HG02763 (cell line): ENCODE results near the gene SRRM4.

ENCODE experiments used
- ATAC-seq: cut with Tn5 transposase; IDR thresholded peaks from one replicate; pipeline ENCODE4 v1.9.1; 2021; ENCODE audit warnings: mild to moderate bottlenecking, moderate library complexity; ENCODE audit not compliant: unreplicated experiment

Gene SRRM4

DNA sequence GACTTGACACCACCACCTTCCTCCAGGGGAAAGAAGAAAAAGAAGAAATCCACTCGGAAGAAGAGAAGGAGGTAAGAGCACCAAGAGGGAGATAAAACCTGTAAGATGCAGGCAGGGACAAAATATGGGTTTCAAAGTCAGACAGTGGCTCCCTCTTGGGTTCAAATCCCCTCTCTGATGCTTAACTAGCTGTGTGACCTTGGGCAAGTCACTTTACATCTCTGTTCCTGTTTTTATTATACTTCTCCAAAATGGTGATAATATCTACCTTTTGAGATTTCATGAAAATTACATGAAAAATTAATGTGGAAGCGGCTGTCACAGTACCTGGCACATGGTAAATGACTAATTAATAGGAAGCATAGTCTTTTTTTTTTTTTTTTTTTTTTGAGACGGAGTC, 133.0 kb downstream of the SRRM4 start:
- no peak for ATAC-seq

GRCh38 chr12:119115296-119115905, 134.1 kb downstream of the SRRM4 start:
- no peak for ATAC-seq

DNA sequence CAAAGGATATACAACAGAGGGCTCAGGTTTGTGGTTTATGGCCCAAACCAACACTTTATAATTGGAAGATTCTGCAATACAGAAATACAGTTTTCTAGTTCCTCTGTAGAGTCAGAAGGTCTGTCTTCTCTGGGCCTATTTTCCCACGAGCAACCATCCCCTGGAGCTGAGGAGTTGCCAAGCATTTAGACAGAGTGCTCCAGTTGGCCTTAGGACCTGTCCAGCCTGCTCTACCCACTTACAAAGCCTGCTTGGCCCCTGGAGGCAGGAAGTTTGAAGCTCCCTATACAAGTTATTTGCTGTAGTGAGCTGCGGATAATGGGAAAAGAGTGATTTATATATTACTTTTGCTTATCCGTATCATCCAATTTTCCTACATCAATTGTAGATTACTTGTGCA, 136.6 kb downstream of the SRRM4 start:
- ATAC-seq, result no peak

- ATAC-seq, result no peak
Measured at GRCh38 chr12:119118625-119119024, 137.3 kb downstream of the SRRM4 start.

GRCh38 chr12:119122047-119122446, 140.7 kb downstream of the SRRM4 start:
- ATAC-seq, result no peak

- no peak for ATAC-seq
Measured at GRCh38 chr12:119122751-119123150, 141.4 kb downstream of the SRRM4 start.

DNA sequence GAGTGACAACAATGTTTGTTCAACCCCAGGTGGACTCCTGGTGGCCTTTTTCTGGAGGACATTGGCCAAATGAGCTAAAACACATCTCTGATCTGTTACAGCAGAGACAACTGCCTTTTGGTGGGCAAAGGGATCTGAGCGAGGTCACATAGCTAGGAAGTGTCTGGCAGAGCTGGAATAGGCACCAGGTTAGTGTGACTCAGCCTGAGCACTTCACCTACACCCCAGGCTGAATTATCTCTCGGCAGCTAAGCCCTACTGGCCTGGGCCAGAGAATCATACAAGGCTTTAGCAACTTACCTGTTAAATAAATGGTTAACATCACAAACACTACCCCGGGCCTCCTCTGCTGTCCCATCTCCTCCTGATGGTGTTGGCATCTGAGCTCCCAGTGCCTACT, 147.2 kb downstream of the SRRM4 start:
- no peak for ATAC-seq

DNA sequence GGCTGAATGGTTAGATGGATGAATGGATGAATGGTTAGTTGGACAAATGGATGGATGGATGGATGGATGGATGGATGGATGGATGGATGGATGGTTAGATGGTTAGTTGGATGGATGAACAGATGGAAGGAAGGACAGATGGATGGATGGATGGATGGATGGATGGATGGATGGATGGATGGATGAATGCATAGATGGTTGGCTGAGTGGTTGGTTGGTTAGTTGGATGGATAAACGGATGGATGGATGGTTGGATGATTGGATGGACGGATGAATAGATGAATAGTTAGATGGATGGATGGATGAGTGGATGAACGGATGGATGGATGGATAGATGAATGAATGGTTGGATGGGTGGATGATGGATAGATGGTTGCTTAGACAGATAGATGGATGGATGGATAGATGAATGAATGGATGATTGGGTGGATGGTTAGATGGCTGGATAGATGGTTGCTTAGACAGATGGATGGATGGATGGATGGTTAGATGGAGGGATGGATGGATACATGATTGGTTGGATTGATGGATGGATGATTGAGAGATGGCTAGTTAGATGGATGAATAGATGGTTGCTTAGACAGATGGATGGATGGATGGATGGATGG, 148.6 kb downstream of the SRRM4 start:
- ATAC-seq, result no peak

GRCh38 chr12:119130523-119130922, 149.2 kb downstream of the SRRM4 start:
- no peak for ATAC-seq

DNA sequence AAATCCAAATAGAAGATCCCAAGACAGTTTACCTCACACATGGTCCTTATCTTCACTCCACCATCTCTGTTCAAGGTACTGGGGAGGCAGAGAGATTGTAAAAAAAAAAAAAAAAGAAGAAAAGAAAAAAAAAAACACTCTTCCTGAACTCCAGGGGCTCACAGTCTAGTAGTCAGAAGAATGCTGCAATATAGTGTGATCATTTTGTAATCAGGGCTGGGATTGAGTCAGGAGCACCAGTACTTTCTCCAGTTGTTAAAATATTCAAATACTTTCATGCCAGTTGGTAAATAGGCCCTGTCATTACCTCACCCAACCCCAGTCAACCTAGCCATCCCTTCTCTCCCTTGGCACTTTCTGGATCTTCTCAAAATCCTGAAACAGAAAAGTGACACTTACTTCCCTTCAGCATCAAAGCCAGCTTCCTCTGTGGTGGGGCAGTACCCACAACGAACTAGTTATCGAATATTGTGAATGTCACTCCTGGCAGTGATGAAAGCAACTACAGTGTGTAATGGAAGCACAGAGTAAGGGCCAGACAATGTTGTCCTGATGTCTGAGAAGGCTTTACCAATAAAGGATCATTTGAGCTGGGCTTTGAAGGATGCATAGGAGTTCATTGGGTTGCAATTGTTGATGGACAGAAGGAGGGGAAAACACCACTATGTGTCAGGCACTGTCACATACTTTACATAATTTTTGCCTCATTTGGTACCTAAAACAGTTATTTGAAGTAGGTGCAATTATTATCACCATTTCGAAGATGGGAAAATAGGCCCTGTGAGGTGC, 153.1 kb downstream of the SRRM4 start:
- no peak for ATAC-seq

- no peak for ATAC-seq
Measured at GRCh38 chr12:119136811-119137410, 155.6 kb downstream of the SRRM4 start.

DNA sequence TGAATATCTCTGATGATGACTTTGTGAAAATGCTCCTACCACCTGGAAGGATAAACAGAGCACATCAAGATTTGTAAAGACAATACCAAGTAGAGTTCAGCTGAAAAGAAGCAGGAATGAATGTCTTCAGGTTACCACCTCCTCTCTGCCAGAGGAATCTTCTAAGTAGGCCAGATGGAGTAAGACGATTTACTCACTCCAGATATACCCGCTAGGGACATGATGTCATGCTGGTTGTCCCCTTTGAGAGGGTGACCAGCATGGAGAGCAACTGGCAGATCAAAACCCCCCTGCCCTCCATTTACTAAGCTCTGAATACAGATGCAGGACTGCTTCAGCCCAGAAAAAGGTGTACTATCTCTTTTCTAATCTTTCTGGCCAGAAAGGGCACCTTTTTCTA, 158.1 kb downstream of the SRRM4 start:
- ATAC-seq, result no peak

- no peak for ATAC-seq
Measured at GRCh38 chr12:119145367-119145766, 164.0 kb downstream of the SRRM4 start.

DNA sequence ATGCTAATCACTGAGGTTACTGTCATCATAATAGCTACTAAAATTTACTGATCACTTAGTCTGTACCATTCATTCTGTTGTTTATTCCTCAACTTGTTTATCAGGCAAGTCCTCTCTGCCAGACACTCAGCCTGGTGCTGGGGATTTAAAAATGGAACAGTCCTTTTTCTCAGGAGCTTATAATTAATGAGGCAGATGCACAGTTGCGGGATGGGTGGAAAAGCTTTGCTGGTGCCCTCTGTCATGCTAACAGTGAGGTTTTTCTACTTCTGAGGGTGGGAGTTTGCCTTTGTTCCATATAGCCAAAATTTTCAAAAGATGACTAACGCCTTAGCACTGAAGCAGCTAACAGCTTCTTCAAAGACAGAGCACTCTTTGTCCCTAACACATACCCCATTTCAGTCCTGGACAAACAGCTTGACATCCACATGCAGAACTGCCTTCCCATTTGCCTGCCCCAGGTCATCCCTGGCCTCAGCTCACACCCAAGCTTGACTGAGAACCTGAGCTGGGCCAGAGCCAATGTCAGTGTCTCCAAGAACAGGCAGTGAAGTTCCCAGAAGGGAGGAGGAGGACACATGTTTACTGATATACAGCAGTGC, 166.6 kb downstream of the SRRM4 start:
- no peak for ATAC-seq

- ATAC-seq, result no peak
Measured at GRCh38 chr12:119149270-119149669, 167.9 kb downstream of the SRRM4 start.

DNA sequence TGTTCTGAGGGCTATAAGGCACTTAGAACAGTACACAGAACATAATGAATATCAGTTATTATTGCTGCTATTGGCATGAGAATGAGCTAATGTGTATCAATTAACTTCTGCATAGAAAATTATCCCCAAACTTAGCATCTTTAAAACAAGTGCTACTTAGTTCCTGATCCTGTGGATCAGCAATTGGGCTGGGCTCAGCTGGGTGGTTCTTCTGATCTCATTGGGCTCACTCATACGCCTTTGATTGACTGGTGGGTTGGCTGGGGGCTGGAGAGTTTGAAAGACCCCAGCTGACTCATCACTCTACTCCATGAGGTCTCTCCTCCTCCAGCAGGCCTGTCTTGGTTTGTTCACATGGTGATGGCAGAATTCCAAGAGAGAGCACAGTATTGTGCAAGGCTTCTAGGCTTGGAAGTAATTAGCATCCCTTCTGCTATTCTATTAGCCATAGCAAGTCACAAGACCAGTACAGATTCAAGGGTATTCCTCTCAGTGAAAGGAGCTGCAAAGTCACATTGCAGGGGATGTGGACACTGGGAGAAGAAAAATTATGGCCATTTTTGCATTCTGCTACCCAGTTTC, 170.2 kb downstream of the SRRM4 start:
- no peak for ATAC-seq

DNA sequence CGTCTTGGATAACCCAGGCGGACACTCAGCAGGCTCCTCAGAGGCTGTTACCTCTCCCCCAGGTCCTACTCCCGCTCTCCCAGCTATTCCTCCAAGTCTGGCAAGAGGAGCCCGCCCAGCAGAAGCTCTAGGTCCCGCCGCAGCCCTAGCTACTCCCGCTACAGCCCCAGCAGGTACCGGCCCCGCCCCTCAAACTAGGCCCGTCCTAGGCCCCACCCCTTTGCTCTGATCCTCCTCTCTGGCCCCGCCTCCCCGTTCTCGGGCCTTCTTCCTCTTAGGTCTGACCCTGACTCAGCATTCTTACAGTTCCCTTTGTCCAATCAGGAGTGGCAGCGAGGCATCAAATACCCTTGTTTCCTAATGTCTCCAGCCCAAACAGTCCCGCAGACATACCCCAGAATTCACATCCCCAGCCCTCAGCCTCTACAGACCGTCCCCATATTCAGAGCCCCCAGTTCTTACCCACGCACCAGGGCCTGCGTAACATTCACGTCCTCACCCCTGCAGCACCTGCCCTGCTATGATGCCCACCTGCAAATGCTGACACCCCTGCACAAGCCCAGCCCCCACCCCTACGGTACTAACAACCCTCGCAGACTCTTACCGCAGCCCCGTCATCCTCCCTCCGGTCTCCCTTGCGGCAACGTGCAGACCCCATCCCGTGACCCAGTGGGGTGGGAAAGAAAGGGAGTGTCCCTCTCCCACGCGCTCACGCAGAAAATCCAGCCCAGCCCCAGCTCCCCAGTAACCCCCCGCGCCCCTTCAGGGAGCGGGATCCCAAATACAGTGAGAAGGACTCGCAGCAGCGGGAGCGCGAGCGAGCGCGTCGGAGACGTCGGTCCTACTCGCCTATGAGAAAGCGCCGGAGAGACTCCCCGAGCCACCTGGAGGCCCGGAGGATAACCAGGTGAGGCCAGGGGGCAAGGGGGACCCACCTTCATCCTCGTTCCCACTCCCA, 172.4 kb downstream of the SRRM4 start:
- no peak for ATAC-seq

- no peak for ATAC-seq
Measured at GRCh38 chr12:119154435-119154818, 173.1 kb downstream of the SRRM4 start.

GRCh38 chr12:119156401-119157044, 175.2 kb downstream of the SRRM4 start:
- no peak for ATAC-seq
